Ovary (tissue), 3 donors: ENCODE results near the gene COL6A2.

Experiments used
- CTCF ChIP-seq, 3 donors: fragments of 450-650 bp in 2 of 3; fragments of 200-600 bp in 1 of 3; IDR thresholded peaks; one replicate each; pipeline versions ENCODE4 v1.5.1 to v1.8.0; 2016 to 2022; ENCODE audit warnings: antibody characterized with exemption in 3 of 3, mild to moderate bottlenecking in 1 of 3
- EP300 ChIP-seq: sonication (generic); formaldehyde crosslinking; IDR thresholded peaks from one replicate; pipeline ENCODE4 v1.6.1; 2017; ENCODE audit warnings: antibody characterized with exemption
- POLR2A ChIP-seq: fragments of 450-650 bp; IDR thresholded peaks from one replicate; pipeline ENCODE4 v1.6.1; 2017; ENCODE audit warnings: antibody characterized with exemption, mild to moderate bottlenecking, moderate library complexity
- donor health status: DM: no; HTN: no; CAD: no.

- TF ChIP-seq CTCF (IDR thresholded peaks at IDR 0.05) (no peak), POLR2A (no peak), EP300 (no peak)
Measured at GRCh38 chr21:46128933-46129571, 31.1 kb downstream of the COL6A2 start.
